Cardiac muscle cell (in vitro differentiated cells and primary cell): ENCODE results near the gene CTNND2. TPM values are rescaled to one million over a fixed set of nuclear protein-coding genes. Genes with fewer than 3 reads are reported as not detected.

ENCODE experiments used
- DNase-seq, 2 donors: peaks; one replicate each; pipeline versions ENCODE4 v3.0.0 to v3.0.0-alpha.2; 2010 to 2017; ENCODE audit warnings: low read depth in 1 of 2, low spot score in 1 of 2
- H3K27ac ChIP-seq: fragments of 200-600 bp; sonication (generic); 2 replicates; pipeline ENCODE4 v1.5.1; 2016
- H3K27me3 ChIP-seq: fragments of 200-600 bp; sonication (generic); 2 replicates; pipeline ENCODE4 v1.6.0; 2016; ENCODE audit warnings: control low read depth
- H3K36me3 ChIP-seq: fragments of 200-600 bp; sonication (generic); 2 replicates; pipeline ENCODE4 v1.5.1; 2016; ENCODE audit warnings: control low read depth
- H3K4me1 ChIP-seq: fragments of 200-600 bp; sonication (generic); 2 replicates; pipeline ENCODE4 v1.8.1; 2017; ENCODE audit warnings: low read depth, mild to moderate bottlenecking, mixed run types
- H3K4me3 ChIP-seq: fragments of 200-600 bp; sonication (generic); 2 replicates; pipeline ENCODE4 v1.5.1; 2016; ENCODE audit warnings: mild to moderate bottlenecking
- H3K9me3 ChIP-seq: fragments of 200-600 bp; sonication (generic); 2 replicates; pipeline ENCODE4 v1.5.1; 2017; ENCODE audit warnings: low read depth, mild to moderate bottlenecking, control low read depth
- polyA plus RNA-seq: library from polyadenylated mRNA; unstranded; fragments of >200 nt; fragmentation: Nextera tagmentation; extraction: Ambion mirVana; gene quantifications from 2 replicates; pipeline ENCODE4 v1.2.1, GENCODE V29; 2016
- total RNA-seq: library from RNA; depleted of rRNA; stranded (reverse); fragments of >200 nt; gene quantifications from 2 replicates; pipeline ENCODE4 v1.2.3, GENCODE V29; 2016
- TF ChIP-seq, protein P1 (sequence below): IDR thresholded peaks from 2 replicates; pipeline ENCODE4 v1.5.1; 2012; ENCODE audit warnings: low read depth, mild to moderate bottlenecking, low read length

The CTNND2 gene
- total and polyA plus RNA-seq, 2 experiments from 2014 or later, result 11.0 to 12.7 TPM

DNA sequence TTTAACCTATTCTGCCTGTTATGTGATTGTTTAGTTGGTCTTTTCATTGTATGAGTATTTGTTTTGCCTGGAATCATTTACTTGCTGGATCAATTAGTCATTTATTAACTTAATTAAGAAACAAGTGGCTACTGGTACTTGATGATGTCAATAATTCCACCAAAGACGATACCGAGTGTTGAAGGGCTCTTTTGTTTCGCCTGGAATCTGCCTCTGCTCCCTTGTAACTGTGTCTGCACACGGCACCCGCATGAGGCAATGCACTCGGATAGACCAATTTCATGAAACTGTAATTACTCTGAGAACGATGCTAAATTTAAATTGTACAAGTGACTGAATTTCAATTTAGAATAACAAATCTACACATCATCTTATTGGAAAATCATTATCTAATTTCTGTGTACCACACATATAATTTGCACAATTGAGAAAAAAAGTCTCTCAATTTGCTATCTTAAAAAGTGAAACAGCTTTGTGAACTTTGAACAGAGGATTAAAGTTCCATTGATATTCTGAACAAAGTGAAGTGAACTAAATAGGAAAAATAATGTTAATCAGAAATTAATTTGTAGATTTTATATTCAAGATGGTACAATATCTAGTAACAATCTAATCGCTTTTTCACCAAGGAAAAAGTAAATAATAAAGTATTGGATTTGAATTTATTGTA lies 143.2 kb downstream of the CTNND2 start:
- Histone ChIP-seq H3K4me1 (no peaks in the 10 kb centered on the region), H3K27ac (no peak overlapping the region), H3K27me3 (no peaks in the 10 kb centered on the region), H3K36me3 (no peaks in the 10 kb centered on the region), H3K9me3 (no peaks in the 10 kb centered on the region), H3K4me3 (no peak overlapping the region)
- TF ChIP-seq, protein P1, sequence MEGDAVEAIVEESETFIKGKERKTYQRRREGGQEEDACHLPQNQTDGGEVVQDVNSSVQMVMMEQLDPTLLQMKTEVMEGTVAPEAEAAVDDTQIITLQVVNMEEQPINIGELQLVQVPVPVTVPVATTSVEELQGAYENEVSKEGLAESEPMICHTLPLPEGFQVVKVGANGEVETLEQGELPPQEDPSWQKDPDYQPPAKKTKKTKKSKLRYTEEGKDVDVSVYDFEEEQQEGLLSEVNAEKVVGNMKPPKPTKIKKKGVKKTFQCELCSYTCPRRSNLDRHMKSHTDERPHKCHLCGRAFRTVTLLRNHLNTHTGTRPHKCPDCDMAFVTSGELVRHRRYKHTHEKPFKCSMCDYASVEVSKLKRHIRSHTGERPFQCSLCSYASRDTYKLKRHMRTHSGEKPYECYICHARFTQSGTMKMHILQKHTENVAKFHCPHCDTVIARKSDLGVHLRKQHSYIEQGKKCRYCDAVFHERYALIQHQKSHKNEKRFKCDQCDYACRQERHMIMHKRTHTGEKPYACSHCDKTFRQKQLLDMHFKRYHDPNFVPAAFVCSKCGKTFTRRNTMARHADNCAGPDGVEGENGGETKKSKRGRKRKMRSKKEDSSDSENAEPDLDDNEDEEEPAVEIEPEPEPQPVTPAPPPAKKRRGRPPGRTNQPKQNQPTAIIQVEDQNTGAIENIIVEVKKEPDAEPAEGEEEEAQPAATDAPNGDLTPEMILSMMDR, result no peak
- DNase-seq, result no peak

DNA sequence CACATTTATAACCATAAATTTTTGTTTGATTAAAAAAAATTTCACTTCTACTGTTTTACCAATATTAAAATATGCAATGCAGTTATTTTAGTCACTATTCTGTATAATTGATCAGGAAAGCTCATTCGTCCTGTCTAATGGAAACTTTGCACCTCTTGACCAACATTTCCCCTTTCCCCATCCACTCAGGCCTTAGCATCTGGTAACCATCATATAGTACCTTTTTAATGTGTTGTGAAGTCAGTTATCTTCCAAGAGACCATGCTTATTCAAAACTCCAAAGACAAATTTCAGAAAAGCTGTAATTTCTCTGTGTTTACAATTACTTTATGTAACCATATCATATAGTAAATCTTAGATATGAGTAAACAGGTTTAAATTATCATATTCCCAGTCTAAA lies 145.9 kb downstream of the CTNND2 start:
- no peak overlapping the region for H3K27ac ChIP-seq
- H3K4me1 ChIP-seq, result no peaks in the 10 kb centered on the region
- TF ChIP-seq, protein P1, result no peak
- no peaks in the 10 kb centered on the region for H3K9me3 ChIP-seq
- DNase-seq, result no peak
- no peaks in the 10 kb centered on the region for H3K36me3 ChIP-seq
- no peaks in the 10 kb centered on the region for H3K27me3 ChIP-seq
- no peak overlapping the region for H3K4me3 ChIP-seq

DNA sequence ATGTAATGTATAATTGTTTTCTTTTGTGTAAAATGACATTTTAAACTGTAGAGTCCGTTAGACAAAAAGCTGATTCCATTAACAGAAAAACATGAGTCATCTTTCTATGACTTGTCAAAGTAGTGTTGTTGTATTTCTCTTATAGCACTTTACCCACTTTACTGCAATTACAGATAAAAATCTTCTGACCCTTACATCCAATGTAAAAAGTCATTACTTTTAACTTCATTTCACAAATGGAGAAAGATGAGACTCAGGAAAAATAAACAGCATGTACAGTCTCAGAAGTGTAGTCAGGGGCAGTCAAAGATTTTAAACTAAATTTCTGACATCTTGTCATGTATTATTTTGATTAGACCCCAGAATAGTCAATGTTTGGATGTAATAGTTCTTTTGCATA lies 146.6 kb downstream of the CTNND2 start:
- no peaks in the 10 kb centered on the region for H3K27me3 ChIP-seq
- no peak overlapping the region for H3K27ac ChIP-seq
- no peaks in the 10 kb centered on the region for H3K9me3 ChIP-seq
- no peaks in the 10 kb centered on the region for H3K36me3 ChIP-seq
- TF ChIP-seq, protein P1, result no peak
- no peak for DNase-seq
- H3K4me1 ChIP-seq, result no peaks in the 10 kb centered on the region
- no peak overlapping the region for H3K4me3 ChIP-seq

DNA sequence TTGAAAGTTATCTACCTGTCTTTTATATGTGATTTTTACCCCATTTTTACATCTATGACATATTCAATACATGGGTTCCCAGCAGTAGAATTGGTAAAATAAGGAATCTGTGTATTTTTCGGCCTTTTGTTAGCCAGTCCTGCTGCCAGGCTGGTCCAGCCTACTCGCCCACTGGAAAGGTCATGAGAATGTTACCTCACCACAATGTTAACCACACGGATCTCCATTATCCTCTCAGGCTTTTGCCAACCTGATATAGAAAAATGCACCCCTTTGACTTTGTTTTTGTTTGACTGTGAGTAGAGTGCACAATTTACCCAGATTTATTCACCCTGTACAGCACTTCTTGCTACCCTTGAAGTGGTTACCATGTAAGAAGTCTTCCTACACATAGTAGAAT lies 167.2 kb downstream of the CTNND2 start:
- Histone ChIP-seq H3K36me3 (no peaks in the 10 kb centered on the region), H3K9me3 (no peaks in the 10 kb centered on the region), H3K27me3 (no peaks in the 10 kb centered on the region), H3K4me1 (no peaks in the 10 kb centered on the region), H3K27ac (no peak overlapping the region), H3K4me3 (no peak overlapping the region)
- TF ChIP-seq, protein P1, result no peak
- DNase-seq, result no peak

DNA sequence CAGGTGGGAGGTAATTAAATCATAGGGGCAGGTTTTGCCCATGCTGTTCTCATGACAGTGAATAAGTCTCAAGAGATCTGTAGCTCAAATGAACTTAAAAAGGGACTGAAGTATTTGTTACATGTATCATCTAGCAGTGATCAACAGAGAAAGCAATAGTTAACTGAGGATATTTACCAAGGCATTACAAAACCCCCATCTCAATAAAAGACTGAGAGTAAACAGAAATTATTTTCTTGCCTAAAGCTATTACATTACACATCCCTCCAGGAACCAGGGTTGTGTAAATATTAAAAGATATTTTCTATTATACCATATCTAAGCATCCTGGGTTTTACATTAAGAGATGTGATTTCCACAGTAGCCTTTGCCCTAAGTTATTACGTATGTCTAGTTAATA lies 169.9 kb downstream of the CTNND2 start:
- Histone ChIP-seq H3K27me3 (no peaks in the 10 kb centered on the region), H3K27ac (no peak overlapping the region), H3K4me1 (no peaks in the 10 kb centered on the region), H3K4me3 (no peak overlapping the region), H3K9me3 (no peaks in the 10 kb centered on the region), H3K36me3 (no peaks in the 10 kb centered on the region)
- TF ChIP-seq, protein P1, result no peak
- no peak for DNase-seq
